ENCODE measurements around the gene GREM1.

GREM1 gene

DNA sequence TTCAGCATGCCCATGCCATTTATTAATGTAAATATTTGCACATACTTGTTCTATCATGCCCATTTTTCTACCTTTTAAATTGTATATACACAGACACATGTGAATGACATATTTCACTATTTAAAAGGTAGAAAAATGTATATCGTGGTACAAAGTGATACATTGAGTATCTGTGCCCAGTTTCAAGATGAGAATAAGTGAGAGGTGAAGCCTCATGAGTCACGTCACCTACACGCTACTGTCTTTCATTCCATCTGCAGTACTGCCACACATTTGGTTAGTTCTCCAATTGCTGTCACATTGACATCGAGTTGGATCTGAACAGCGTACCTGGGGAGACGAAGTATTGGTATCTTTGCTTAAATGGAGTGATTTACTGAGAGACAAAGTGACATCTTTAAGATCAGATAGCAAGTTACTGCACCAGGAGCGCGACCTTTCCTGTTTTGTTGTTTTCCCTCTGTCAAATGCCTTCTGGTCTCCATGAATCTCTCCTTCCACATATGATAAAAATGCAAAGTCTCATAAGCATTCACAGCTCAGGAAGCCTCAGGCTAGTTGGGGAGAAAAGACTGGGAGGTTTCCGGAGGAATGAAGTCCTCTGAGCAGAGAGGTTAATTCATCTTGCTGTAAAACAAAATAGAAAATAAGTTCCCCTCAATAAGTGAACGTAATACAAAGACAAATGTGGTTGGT is 12.0 kb downstream of the GREM1 start:
- in situ Hi-C loops (cut with MboI; ENCODE audit: low sequenced_read_pairs) = no loop called here

- in situ Hi-C loops (cut with MboI; ENCODE audit: low sequenced_read_pairs) = no loop called here
Measured at GRCh38 chr15:32730677-32731654, 13.2 kb downstream of the GREM1 start.

- in situ Hi-C loops (cut with MboI; ENCODE audit: low sequenced_read_pairs) = no loop called here
Measured at GRCh38 chr15:32732574-32733157, 14.9 kb downstream of the GREM1 start.

- in situ Hi-C loops (cut with MboI; ENCODE audit: low sequenced_read_pairs) = no loop called here
Measured at GRCh38 chr15:32733281-32733680, 15.5 kb downstream of the GREM1 start.

- in situ Hi-C loops (cut with MboI; ENCODE audit: low sequenced_read_pairs) = no loop called here
Measured at GRCh38 chr15:32735989-32736700, 18.3 kb downstream of the GREM1 start.

GRCh38 chr15:32736701-32737061 is 18.9 kb downstream of the GREM1 start:
- in situ Hi-C loops (cut with MboI; ENCODE audit: low sequenced_read_pairs) = no loop called here

- in situ Hi-C loops (cut with MboI; ENCODE audit: low sequenced_read_pairs) = no loop called here
Measured at GRCh38 chr15:32737304-32737703, 19.5 kb downstream of the GREM1 start.

DNA sequence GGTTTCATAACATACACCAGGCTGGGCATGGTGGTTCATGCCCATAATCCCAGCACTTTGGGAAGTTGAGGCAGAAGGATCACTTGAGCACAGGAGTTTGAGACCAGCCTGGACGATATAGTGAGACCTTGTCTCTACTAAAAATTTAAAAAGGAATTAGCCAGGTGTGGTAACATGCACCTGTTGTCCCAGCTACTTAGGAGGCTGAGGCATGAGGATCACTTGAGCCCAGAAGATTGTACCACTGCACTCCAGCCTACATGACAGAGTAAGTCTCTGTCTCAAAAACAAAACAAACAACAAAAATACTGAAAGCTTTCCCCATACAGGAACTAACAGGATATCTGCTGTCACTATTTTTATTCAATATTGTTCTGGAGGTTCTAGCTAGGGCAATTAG is 20.9 kb downstream of the GREM1 start:
- in situ Hi-C loops (cut with MboI; ENCODE audit: low sequenced_read_pairs) = no loop called here

GRCh38 chr15:32739522-32740063 is 21.8 kb downstream of the GREM1 start:
- in situ Hi-C loops (cut with MboI; ENCODE audit: low sequenced_read_pairs) = no loop called here

GRCh38 chr15:32743411-32744140 is 25.8 kb downstream of the GREM1 start:
- in situ Hi-C loops (cut with MboI; ENCODE audit: low sequenced_read_pairs) = no loop called here

- in situ Hi-C loops (cut with MboI; ENCODE audit: low sequenced_read_pairs) = no loop called here
Measured at GRCh38 chr15:32746116-32746857, 28.5 kb downstream of the GREM1 start.

GRCh38 chr15:32747921-32748342 is 30.1 kb downstream of the GREM1 start:
- in situ Hi-C loops (cut with MboI; ENCODE audit: low sequenced_read_pairs) = no loop called here

DNA sequence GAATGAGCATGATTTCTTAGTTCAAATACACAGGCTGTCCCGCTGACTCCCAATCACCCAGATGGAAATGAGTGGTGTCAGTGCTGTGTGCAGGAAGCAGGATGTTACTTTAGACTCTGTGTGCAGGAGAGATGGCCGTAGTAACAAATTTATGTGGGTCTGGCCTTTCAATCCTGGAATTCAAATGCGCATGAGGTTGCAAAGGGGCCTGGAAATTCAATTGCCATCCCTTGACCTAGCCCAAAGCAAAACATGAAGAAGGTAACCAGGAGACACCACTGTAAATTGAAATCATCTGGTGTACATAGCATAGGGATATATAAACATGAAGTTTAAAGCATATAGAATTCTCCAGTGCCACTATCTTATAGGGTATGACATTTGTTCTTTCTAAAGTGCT is 33.2 kb downstream of the GREM1 start:
- in situ Hi-C loops (cut with MboI; ENCODE audit: low sequenced_read_pairs) = no loop called here

DNA sequence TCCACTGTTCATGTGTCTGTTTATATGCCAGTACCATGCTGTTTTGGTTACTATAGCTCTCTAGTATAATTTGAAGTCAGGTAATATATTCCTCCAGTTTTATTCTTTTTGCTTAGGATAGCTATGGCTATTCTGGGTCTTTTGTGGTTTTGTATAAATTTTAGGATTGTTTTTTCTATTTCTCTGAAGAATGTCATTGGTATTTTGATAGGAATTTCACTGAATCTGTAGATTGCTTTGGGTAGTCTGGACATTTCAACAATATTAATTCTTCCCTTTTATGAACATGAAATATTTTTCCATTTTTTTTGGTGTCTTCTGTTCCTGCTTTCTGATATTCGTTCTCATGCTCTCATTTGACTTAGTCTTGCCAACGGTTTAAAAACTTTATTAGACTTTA is 39.6 kb downstream of the GREM1 start:
- in situ Hi-C loops (cut with MboI; ENCODE audit: low sequenced_read_pairs) = no loop called here

GRCh38 chr15:32763295-32763694 is 45.5 kb downstream of the GREM1 start:
- in situ Hi-C loops (cut with MboI; ENCODE audit: low sequenced_read_pairs) = no loop called here

- in situ Hi-C loops (cut with MboI; ENCODE audit: low sequenced_read_pairs) = no loop called here
Measured at GRCh38 chr15:32765236-32765635, 47.4 kb downstream of the GREM1 start.

DNA sequence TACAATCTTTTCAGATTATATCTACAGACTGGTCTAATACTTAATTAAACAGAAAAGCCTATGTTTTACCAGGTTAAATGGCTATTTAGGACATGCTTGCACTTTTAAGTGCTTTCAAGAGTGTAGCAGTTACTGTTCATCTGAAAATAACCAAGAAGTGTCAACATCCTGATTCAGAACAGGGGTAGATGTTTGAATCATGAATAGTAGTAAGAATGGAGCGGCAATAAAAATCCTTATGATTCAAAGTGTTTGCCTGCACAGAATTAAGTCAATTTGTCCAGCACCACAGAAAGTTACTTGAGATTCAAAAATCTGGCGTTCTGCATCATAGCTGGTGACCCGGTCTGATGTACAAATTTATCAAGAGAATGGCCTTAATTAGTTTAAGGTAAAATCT is 48.3 kb downstream of the GREM1 start:
- in situ Hi-C loops (cut with MboI; ENCODE audit: low sequenced_read_pairs) = no loop called here

DNA sequence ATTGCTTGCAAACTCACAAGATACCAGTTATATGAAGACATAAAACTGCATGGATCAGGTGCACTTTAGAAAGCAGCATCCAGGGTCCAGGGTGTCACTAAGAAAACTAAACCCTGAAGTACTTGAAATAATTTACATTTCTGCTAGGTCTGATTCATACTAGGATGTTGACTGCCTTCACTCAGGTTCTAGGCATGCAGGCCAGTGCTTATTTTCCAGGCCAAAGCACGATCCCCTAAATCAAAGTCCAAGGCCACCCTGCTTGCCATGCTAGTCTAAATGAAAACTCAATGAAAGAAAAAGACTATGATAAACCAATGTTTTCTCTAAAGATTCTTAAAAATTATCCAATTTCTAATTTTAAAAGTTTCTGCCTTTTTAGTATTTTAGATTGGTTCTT is 49.4 kb downstream of the GREM1 start:
- in situ Hi-C loops (cut with MboI; ENCODE audit: low sequenced_read_pairs) = no loop called here

DNA sequence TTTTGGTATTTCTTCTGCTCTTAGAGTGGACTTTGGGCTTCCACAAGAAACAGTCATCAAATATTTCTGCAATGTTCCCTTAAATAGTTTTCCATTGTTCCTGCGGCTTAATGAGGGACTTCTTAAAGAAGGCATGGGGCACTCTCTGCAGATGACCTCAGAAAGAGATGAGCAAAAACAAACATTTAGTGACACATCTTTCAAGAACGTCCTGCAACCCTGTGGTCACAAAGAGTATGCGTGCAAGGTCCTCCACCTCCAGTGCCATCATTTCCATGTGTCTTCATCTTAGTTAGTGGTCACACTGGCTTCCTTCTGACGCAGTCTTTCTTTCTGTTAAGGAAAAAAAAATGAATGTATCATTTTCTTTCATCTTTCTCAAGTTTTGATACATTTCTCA is 56.2 kb downstream of the GREM1 start:
- in situ Hi-C loops (cut with MboI; ENCODE audit: low sequenced_read_pairs) = no loop called here

DNA sequence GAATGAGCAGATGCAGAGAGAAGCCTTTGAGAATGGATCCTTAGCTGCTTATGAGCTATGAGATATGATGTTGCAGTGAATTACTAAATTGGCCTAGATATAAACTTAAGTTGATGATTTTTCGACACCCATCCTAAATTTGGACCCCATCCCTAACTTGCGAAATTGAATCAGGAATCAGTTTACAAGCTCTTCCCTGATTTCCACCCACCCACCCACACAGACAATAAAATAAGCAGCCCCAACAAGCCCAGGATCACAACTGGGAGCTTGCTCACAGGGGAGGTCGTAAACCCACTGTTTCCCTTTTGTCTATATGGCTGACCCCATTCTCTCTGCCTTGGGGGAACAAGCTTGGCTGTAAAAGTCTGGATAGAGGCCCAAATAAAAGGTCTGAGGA is 57.3 kb downstream of the GREM1 start:
- in situ Hi-C loops (cut with MboI; ENCODE audit: low sequenced_read_pairs) = no loop called here
